Neural progenitor cell (in vitro differentiated cells): ENCODE measurements around the gene CBR4. TPM values are rescaled to one million over a fixed set of nuclear protein-coding genes. Genes with fewer than 3 reads are reported as not detected.

Experiments used
- DNase-seq: peaks from one replicate; pipeline ENCODE4 v3.0.0-alpha.2; 2016; ENCODE audit warnings: low spot score
- H2AFZ ChIP-seq: fragments of 200-600 bp; sonication (generic); replicated peaks from 2 replicates; pipeline ENCODE4 v1.6.1; 2016; ENCODE audit warnings: antibody characterized with exemption
- H3F3A ChIP-seq: fragments of 200-600 bp; sonication (generic); 2 replicates; pipeline ENCODE4 v1.6.1; 2016; ENCODE audit warnings: antibody characterized with exemption, low read depth
- H3K27ac ChIP-seq: fragments of 200-600 bp; sonication (generic); 2 replicates; pipeline ENCODE4 v1.5.1; 2016; ENCODE audit warnings: mild to moderate bottlenecking
- H3K27me3 ChIP-seq: fragments of 200-600 bp; sonication (generic); 2 replicates; pipeline ENCODE4 v1.6.1; 2016; ENCODE audit warnings: mild to moderate bottlenecking, moderate library complexity
- H3K36me3 ChIP-seq: fragments of 200-600 bp; sonication (generic); 2 replicates; pipeline ENCODE4 v1.5.1; 2016
- H3K4me1 ChIP-seq: fragments of 200-600 bp; sonication (generic); 2 replicates; pipeline ENCODE4 v1.6.1; 2016; ENCODE audit warnings: mixed run types
- H3K4me2 ChIP-seq: fragments of 200-600 bp; sonication (generic); 2 replicates; pipeline ENCODE4 v1.6.1; 2016
- H3K4me3 ChIP-seq: fragments of 200-600 bp; sonication (generic); 2 replicates; pipeline ENCODE4 v1.5.1; 2016
- H3K79me2 ChIP-seq: fragments of 200-600 bp; sonication (generic); 2 replicates; pipeline ENCODE4 v1.6.1; 2016; ENCODE audit warnings: low read depth
- H3K9ac ChIP-seq: fragments of 200-600 bp; sonication (generic); 2 replicates; pipeline ENCODE4 v1.6.1; 2016
- H3K9me3 ChIP-seq: fragments of 200-600 bp; sonication (generic); 2 replicates; pipeline ENCODE4 v1.5.1; 2016; ENCODE audit warnings: low read depth
- H4K20me1 ChIP-seq: fragments of 200-600 bp; sonication (generic); 2 replicates; pipeline ENCODE4 v1.6.1; 2016; ENCODE audit warnings: low read depth
- H3K27ac Mint-ChIP-seq: 3 replicates; pipeline ENCODE4 v1.8.0; 2021; ENCODE audit warnings: mixed read lengths
- H3K27me3 Mint-ChIP-seq: 2 replicates; pipeline ENCODE4 v1.8.0; 2022; ENCODE audit warnings: low read depth, mild to moderate bottlenecking, inconsistent platforms, moderate library complexity, mixed read lengths; ENCODE audit not compliant: insufficient read depth
- H3K36me3 Mint-ChIP-seq: 3 replicates; pipeline ENCODE4 v1.8.0; 2021; ENCODE audit warnings: mixed read lengths
- H3K4me1 Mint-ChIP-seq: 3 replicates; pipeline ENCODE4 v1.8.0; 2021; ENCODE audit warnings: mixed read lengths
- H3K4me3 Mint-ChIP-seq: 3 replicates; pipeline ENCODE4 v1.8.0; 2021; ENCODE audit warnings: mild to moderate bottlenecking, moderate library complexity, mixed read lengths
- H3K9me3 Mint-ChIP-seq: 3 replicates; pipeline ENCODE4 v1.8.0; 2020; ENCODE audit warnings: mixed read lengths
- CTCF ChIP-seq: fragments of 200-600 bp; sonication (generic); IDR thresholded peaks from 2 replicates; pipeline ENCODE4 v1.5.1; 2017; ENCODE audit warnings: antibody characterized with exemption, mild to moderate bottlenecking
- EZH2 ChIP-seq: fragments of 200-600 bp; sonication (generic); IDR thresholded peaks from 2 replicates; pipeline ENCODE4 v1.6.1; 2017; ENCODE audit warnings: antibody characterized with exemption, mild to moderate bottlenecking, moderate library complexity
- EZH2phosphoT487 ChIP-seq: fragments of 200-600 bp; sonication (generic); IDR thresholded peaks from 2 replicates; pipeline ENCODE4 v1.6.1; 2017; ENCODE audit warnings: antibody characterized with exemption
- total RNA-seq: library from RNA; depleted of rRNA; stranded (reverse); fragments of >200 nt; gene quantifications from 2 replicates; pipeline ENCODE4 v1.2.3, GENCODE V29; 2015; ENCODE audit warnings: low replicate concordance

Gene CBR4
- total RNA-seq, 1 donor from 2014 or later: 66.4 TPM

GRCh38 chr4:169054879-169055278, 44.8 kb upstream of the CBR4 start:
- H3K36me3 ChIP-seq: no peaks in the 10 kb centered on the region
- no peak overlapping the region for H2AFZ ChIP-seq
- H3K4me1 ChIP-seq: peaks cover 17% of the 10 kb centered on the region
- H4K20me1 ChIP-seq: no peaks in the 10 kb centered on the region
- no peaks in the 10 kb centered on the region for H3K27me3 ChIP-seq
- no peak overlapping the region for H3K27ac ChIP-seq
- H3K4me2 ChIP-seq: no peak overlapping the region
- no peaks in the 10 kb centered on the region for H3K36me3 Mint-ChIP-seq
- peaks cover 19% of the 10 kb centered on the region for H3K4me1 Mint-ChIP-seq
- TF ChIP-seq CTCF (no peak), EZH2 (no peak), EZH2phosphoT487 (no peak)
- DNase-seq: no peak
- no peak overlapping the region for H3K9ac ChIP-seq
- peaks cover 4% of the 10 kb centered on the region for H3F3A ChIP-seq
- H3K4me3 ChIP-seq: no peak overlapping the region
- no peaks in the 10 kb centered on the region for H3K79me2 ChIP-seq
- H3K27me3 Mint-ChIP-seq: peaks cover 20% of the 10 kb centered on the region
- H3K4me3 Mint-ChIP-seq: no peak overlapping the region
- no peak overlapping the region for H3K27ac Mint-ChIP-seq
- no peaks in the 10 kb centered on the region for H3K9me3 ChIP-seq
- H3K9me3 Mint-ChIP-seq: peaks cover 5% of the 10 kb centered on the region

GRCh38 chr4:169052594-169052945, 42.5 kb upstream of the CBR4 start:
- no peak overlapping the region for H3K4me3 Mint-ChIP-seq
- TF ChIP-seq CTCF (no peak), EZH2phosphoT487 (no peak), EZH2 (no peak)
- peaks cover 4% of the 10 kb centered on the region for H3F3A ChIP-seq
- no peaks in the 10 kb centered on the region for H3K79me2 ChIP-seq
- H3K4me1 Mint-ChIP-seq: peaks cover 36% of the 10 kb centered on the region
- no peak overlapping the region for H3K27ac Mint-ChIP-seq
- H3K4me3 ChIP-seq: no peak overlapping the region
- no peak overlapping the region for H3K4me2 ChIP-seq
- H3K9me3 Mint-ChIP-seq: peaks cover 3% of the 10 kb centered on the region
- no peaks in the 10 kb centered on the region for H4K20me1 ChIP-seq
- H3K36me3 Mint-ChIP-seq: no peaks in the 10 kb centered on the region
- no peak for DNase-seq
- H3K27ac ChIP-seq: no peak overlapping the region
- no peak overlapping the region for H2AFZ ChIP-seq
- H3K36me3 ChIP-seq: no peaks in the 10 kb centered on the region
- H3K4me1 ChIP-seq: peaks cover 31% of the 10 kb centered on the region
- no peaks in the 10 kb centered on the region for H3K9me3 ChIP-seq
- no peak overlapping the region for H3K9ac ChIP-seq
- no peaks in the 10 kb centered on the region for H3K27me3 ChIP-seq
- H3K27me3 Mint-ChIP-seq: peaks cover 17% of the 10 kb centered on the region

- Histone ChIP-seq H3K9ac (no peak overlapping the region), H3K4me1 (peaks cover 31% of the 10 kb centered on the region), H3K4me2 (no peak overlapping the region), H3K9me3 (no peaks in the 10 kb centered on the region), H2AFZ (no peak overlapping the region), H3K27ac (no peak overlapping the region), H3K4me3 (no peak overlapping the region), H3K36me3 (no peaks in the 10 kb centered on the region), H3K27me3 (no peaks in the 10 kb centered on the region), H4K20me1 (no peaks in the 10 kb centered on the region), H3F3A (peaks cover 4% of the 10 kb centered on the region), H3K79me2 (no peaks in the 10 kb centered on the region)
- H3K4me3 Mint-ChIP-seq: no peak overlapping the region
- H3K36me3 Mint-ChIP-seq: no peaks in the 10 kb centered on the region
- H3K4me1 Mint-ChIP-seq: peaks cover 36% of the 10 kb centered on the region
- peaks cover 14% of the 10 kb centered on the region for H3K27me3 Mint-ChIP-seq
- H3K27ac Mint-ChIP-seq: no peak overlapping the region
- H3K9me3 Mint-ChIP-seq: peaks cover 3% of the 10 kb centered on the region
- DNase-seq: no peak
- no peak for TF ChIP-seq EZH2phosphoT487
- TF ChIP-seq CTCF: no peak
- no peak for TF ChIP-seq EZH2
These were observed 41.9 kb upstream of the CBR4 start for GRCh38 chr4:169051761-169052593.
